OCI-LY1 (cell line): ENCODE results near the gene MED27.

Experiments used
- CTCF ChIP-seq: fragments of 200-600 bp; sonication (generic), shearing (Covaris generic); IDR thresholded peaks from 2 replicates; pipeline ENCODE4 v1.5.1; 2017; ENCODE audit warnings: mild to moderate bottlenecking, antibody characterized with exemption, low read length, moderate library complexity, mixed read lengths
- EZH2 ChIP-seq: fragments of 200-600 bp; sonication (generic), shearing (Covaris generic); IDR thresholded peaks from 2 replicates; pipeline ENCODE4 v1.8.0; 2017; ENCODE audit warnings: borderline replicate concordance, mixed run types, mild to moderate bottlenecking, antibody characterized with exemption, low read length, moderate library complexity, mixed read lengths

DNA sequence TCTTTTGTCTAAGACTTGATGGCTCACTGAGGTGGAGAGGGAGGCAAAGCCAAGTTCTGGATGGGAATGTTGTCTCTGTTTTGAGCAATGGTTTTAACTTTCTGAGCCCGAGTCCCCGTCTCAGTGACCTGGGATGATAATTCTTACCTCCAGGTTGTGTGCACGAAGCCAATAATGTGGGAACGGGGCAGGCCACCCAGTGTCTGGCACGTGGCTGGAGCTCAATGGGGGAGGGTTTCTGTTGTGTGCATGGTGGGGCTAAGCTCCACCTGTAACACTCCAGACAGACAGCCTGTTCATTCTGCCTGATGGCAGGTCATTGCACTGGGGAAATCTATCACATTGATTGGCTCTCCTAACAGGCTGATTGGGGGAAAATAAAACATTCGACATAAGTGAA is 45.1 kb upstream of the MED27 start:
- no peak for TF ChIP-seq CTCF
- no peak for TF ChIP-seq EZH2
